C4-2B (cell line): Measurements from ENCODE around the gene ATOSB.

ENCODE experiments used
- ZFX ChIP-seq: fragments of 450-650 bp; IDR thresholded peaks from 2 replicates; pipeline ENCODE4 v1.6.1; 2017
- TF ChIP-seq, protein P1 (sequence below): fragments of 450-650 bp; conservative IDR thresholded peaks from 2 replicates; pipeline ENCODE4 v1.5.1; 2017; ENCODE audit warnings: mild to moderate bottlenecking

DNA sequence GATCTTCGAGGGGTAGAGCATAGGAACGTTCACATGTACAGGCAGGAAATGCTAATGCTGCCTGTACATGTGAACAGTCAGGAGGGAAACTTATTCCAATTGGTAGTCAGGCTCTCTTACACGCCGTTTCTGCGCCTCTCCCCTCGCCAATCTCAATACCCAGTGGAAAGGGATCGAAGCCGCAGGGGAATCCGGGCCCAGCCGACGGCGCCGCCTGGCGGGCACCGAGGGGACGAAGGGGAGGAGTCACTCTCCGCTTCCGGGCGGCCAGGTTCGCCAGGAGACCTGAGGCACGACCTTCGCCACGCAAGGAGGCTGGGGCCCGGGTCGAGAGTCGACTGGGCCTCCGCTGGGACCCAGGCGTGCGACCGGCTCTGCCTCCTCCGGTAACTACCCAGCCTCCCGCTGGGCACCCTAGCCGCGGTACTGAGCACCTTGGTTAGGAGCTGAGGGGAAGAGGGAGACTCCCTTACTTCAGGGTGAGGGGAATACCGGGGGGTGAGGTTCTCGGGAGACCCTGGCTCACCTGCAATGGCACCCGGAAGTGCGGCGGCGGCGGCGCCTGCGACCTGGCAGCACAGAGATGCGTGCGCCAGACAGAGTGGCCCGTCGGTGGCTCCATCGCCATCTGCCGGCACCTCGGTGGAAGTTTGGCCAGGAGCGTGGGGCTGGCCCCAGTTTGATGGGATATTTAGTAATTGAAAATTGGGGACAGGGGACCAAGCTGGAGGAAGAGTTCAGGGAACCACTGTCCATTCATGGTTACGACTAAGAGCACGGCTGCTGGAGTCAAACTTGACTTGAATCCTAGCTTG lies 19.4 kb downstream of the ATOSB start, which contains the start of gene PIGO:
- peak; percentile 97 for TF ChIP-seq ZFX
- TF ChIP-seq, protein P1, sequence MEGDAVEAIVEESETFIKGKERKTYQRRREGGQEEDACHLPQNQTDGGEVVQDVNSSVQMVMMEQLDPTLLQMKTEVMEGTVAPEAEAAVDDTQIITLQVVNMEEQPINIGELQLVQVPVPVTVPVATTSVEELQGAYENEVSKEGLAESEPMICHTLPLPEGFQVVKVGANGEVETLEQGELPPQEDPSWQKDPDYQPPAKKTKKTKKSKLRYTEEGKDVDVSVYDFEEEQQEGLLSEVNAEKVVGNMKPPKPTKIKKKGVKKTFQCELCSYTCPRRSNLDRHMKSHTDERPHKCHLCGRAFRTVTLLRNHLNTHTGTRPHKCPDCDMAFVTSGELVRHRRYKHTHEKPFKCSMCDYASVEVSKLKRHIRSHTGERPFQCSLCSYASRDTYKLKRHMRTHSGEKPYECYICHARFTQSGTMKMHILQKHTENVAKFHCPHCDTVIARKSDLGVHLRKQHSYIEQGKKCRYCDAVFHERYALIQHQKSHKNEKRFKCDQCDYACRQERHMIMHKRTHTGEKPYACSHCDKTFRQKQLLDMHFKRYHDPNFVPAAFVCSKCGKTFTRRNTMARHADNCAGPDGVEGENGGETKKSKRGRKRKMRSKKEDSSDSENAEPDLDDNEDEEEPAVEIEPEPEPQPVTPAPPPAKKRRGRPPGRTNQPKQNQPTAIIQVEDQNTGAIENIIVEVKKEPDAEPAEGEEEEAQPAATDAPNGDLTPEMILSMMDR, result peak; percentile 98
